GM19395 (cell line): ENCODE data around the gene LEUTX.

Experiments
- ATAC-seq: cut with Tn5 transposase; IDR thresholded peaks from one replicate; pipeline ENCODE4 v1.9.1; 2021; ENCODE audit warnings: mild to moderate bottlenecking, moderate library complexity; ENCODE audit not compliant: unreplicated experiment

The LEUTX gene

GRCh38 chr19:39820696-39821095 lies 42.0 kb downstream of the LEUTX start:
- no peak for ATAC-seq

GRCh38 chr19:39823686-39824085 lies 45.0 kb downstream of the LEUTX start:
- ATAC-seq, result no peak

GRCh38 chr19:39824143-39825092 lies 45.8 kb downstream of the LEUTX start:
- peak; percentile 81 for ATAC-seq

- no peak for ATAC-seq
Measured at GRCh38 chr19:39825093-39825463, 46.4 kb downstream of the LEUTX start.

- ATAC-seq, result no peak
Measured at GRCh38 chr19:39825531-39826076, 47.0 kb downstream of the LEUTX start.

- no peak for ATAC-seq
Measured at GRCh38 chr19:39826311-39826945, 47.8 kb downstream of the LEUTX start.

GRCh38 chr19:39827216-39827615 lies 48.6 kb downstream of the LEUTX start:
- ATAC-seq, result no peak

- no peak for ATAC-seq
Measured at GRCh38 chr19:39828015-39828653, 49.5 kb downstream of the LEUTX start.

- no peak for ATAC-seq
Measured at GRCh38 chr19:39828654-39829032, 50.0 kb downstream of the LEUTX start.

- no peak for ATAC-seq
Measured at GRCh38 chr19:39829702-39830275, 51.1 kb downstream of the LEUTX start.

- ATAC-seq, result no peak
Measured at GRCh38 chr19:39830406-39830805, 51.8 kb downstream of the LEUTX start.

GRCh38 chr19:39830847-39831246 lies 52.2 kb downstream of the LEUTX start:
- ATAC-seq, result no peak

- no peak for ATAC-seq
Measured at GRCh38 chr19:39831679-39832078, 53.0 kb downstream of the LEUTX start.

- ATAC-seq, result no peak
Measured at GRCh38 chr19:39832341-39833083, 53.9 kb downstream of the LEUTX start.

- no peak for ATAC-seq
Measured at GRCh38 chr19:39833160-39833463, 54.5 kb downstream of the LEUTX start.

- ATAC-seq, result peak; percentile 87
Measured at GRCh38 chr19:39833464-39834286, 55.0 kb downstream of the LEUTX start, which contains the start of gene DYRK1B. Gene DYRK1B, minus strand, starts transcription at chr19:39834162. Its CDS starts 2,295 bp downstream, at chr19:39831867.

- no peak for ATAC-seq
Measured at GRCh38 chr19:39834287-39834841, 55.7 kb downstream of the LEUTX start.
